ENCODE data around the gene KIF5B.
"Not testable (repeated sequence)": the region's sequence is repeated elsewhere in the genome, so short reads cannot be mapped to it uniquely, and the experiment has no call there.

The KIF5B gene

GRCh38 chr10:32000937-32001336 is 55.3 kb downstream of the KIF5B start:
- no peak overlapping the region for H3K4me3 ChIP-seq (ENCODE audit: control insufficient read depth in 1 of 7, extremely low read depth in 1 of 7, insufficient read depth in 4 of 7, low read depth in 2 of 7, low read length in 6 of 7)
- no peak for DNase-seq
- ChIA-PET POLR2A (no interaction called here), CTCF (interaction anchor here (0.7 to 1.2 kb wide), 2 partner anchors 129 to 138 kb away, joined by 3 to 6 read pairs; no protein-coding TSS in a partner anchor)
- no peaks in the 10 kb centered on the region for H3K4me1 ChIP-seq (ENCODE audit: control extremely low read depth in 1 of 4, control insufficient read depth in 4 of 4, insufficient read depth in 4 of 4, low read length in 3 of 4)
- H3K9me3 ChIP-seq (ENCODE audit: control extremely low read depth in 1 of 5, control insufficient read depth in 4 of 5, insufficient read depth in 2 of 5, low read depth in 1 of 5, low read length in 4 of 5) = no peaks in the 10 kb centered on the region
- 50% methylated on average over 2 of the region's 4 CpGs for WGBS (ENCODE audit: insufficient coverage)
- peaks cover 0 to 4% (median 0%) of the 10 kb centered on the region in 4 experiments for H3K36me3 ChIP-seq (ENCODE audit: control insufficient read depth in 4 of 4, insufficient read depth in 4 of 4, low read length in 3 of 4)
- no peaks in the 10 kb centered on the region for H3K27me3 ChIP-seq (replicated peaks in 2 of 5; ENCODE audit: control insufficient read depth in 4 of 5, insufficient read depth in 5 of 5, low read length in 4 of 5)
- H3K27ac ChIP-seq (ENCODE audit: insufficient read depth in 1 of 2, low read depth in 1 of 2, low read length in 2 of 2, poor library complexity in 1 of 2, severe bottlenecking in 2 of 2) = no peak overlapping the region

GRCh38 chr10:31999836-32000235 is 56.4 kb downstream of the KIF5B start:
- H3K36me3 ChIP-seq (ENCODE audit: control insufficient read depth in 4 of 4, insufficient read depth in 4 of 4, low read length in 3 of 4) = no peaks in the 10 kb centered on the region
- no peak for DNase-seq
- ChIA-PET POLR2A (no interaction called here), CTCF (no interaction called here)
- peaks cover 0 to 2% (median 0%) of the 10 kb centered on the region in 5 experiments for H3K27me3 ChIP-seq (replicated peaks in 2 of 5; ENCODE audit: control insufficient read depth in 4 of 5, insufficient read depth in 5 of 5, low read length in 4 of 5)
- no peaks in the 10 kb centered on the region for H3K4me1 ChIP-seq (ENCODE audit: control extremely low read depth in 1 of 4, control insufficient read depth in 4 of 4, insufficient read depth in 4 of 4, low read length in 3 of 4)
- H3K27ac ChIP-seq (ENCODE audit: insufficient read depth in 1 of 2, low read depth in 1 of 2, low read length in 2 of 2, poor library complexity in 1 of 2, severe bottlenecking in 2 of 2) = no peak overlapping the region
- no peaks in the 10 kb centered on the region for H3K9me3 ChIP-seq (ENCODE audit: control extremely low read depth in 1 of 5, control insufficient read depth in 4 of 5, insufficient read depth in 2 of 5, low read depth in 1 of 5, low read length in 4 of 5)
- no CpG with 5 or more reads among the region's 3 CpGs for WGBS (ENCODE audit: insufficient coverage)
- H3K4me3 ChIP-seq (ENCODE audit: control insufficient read depth in 1 of 7, extremely low read depth in 1 of 7, insufficient read depth in 4 of 7, low read depth in 2 of 7, low read length in 6 of 7) = no peak overlapping the region

- 64% methylated on average over 3 of the region's 3 CpGs for WGBS (ENCODE audit: insufficient coverage)
- Histone ChIP-seq H3K36me3 (ENCODE audit: control insufficient read depth in 4 of 4, insufficient read depth in 4 of 4, low read length in 3 of 4) (no peaks in the 10 kb centered on the region), H3K9me3 (ENCODE audit: control extremely low read depth in 1 of 5, control insufficient read depth in 4 of 5, insufficient read depth in 2 of 5, low read depth in 1 of 5, low read length in 4 of 5) (no peaks in the 10 kb centered on the region), H3K27ac (ENCODE audit: insufficient read depth in 1 of 2, low read depth in 1 of 2, low read length in 2 of 2, poor library complexity in 1 of 2, severe bottlenecking in 2 of 2) (no peak overlapping the region), H3K27me3 (replicated peaks in 2 of 5; ENCODE audit: control insufficient read depth in 4 of 5, insufficient read depth in 5 of 5, low read length in 4 of 5) (peaks cover 0 to 2% (median 0%) of the 10 kb centered on the region in 5 experiments), H3K4me1 (ENCODE audit: control extremely low read depth in 1 of 4, control insufficient read depth in 4 of 4, insufficient read depth in 4 of 4, low read length in 3 of 4) (no peaks in the 10 kb centered on the region), H3K4me3 (ENCODE audit: control insufficient read depth in 1 of 7, extremely low read depth in 1 of 7, insufficient read depth in 4 of 7, low read depth in 2 of 7, low read length in 6 of 7) (no peak overlapping the region)
- POLR2A ChIA-PET = no interaction called here
- DNase-seq = no peak
- CTCF ChIA-PET = interaction anchor here (0.6 to 3.7 kb wide), 4 partner anchors 16 to 256 kb away, joined by 3 to 9 read pairs (median 6); no protein-coding TSS in a partner anchor
Measured at GRCh38 chr10:31999070-31999660, 57.1 kb downstream of the KIF5B start.

GRCh38 chr10:31994926-31995325 is 61.3 kb downstream of the KIF5B start:
- H3K4me3 ChIP-seq (ENCODE audit: control insufficient read depth in 1 of 7, extremely low read depth in 1 of 7, insufficient read depth in 4 of 7, low read depth in 2 of 7, low read length in 6 of 7) = no peak overlapping the region
- H3K9me3 ChIP-seq (ENCODE audit: control extremely low read depth in 1 of 5, control insufficient read depth in 4 of 5, insufficient read depth in 2 of 5, low read depth in 1 of 5, low read length in 4 of 5) = no peaks in the 10 kb centered on the region
- DNase-seq = no peak
- WGBS (ENCODE audit: insufficient coverage) = 67% methylated on average over 3 of the region's 6 CpGs
- CTCF ChIA-PET = interaction anchor here (0.5 to 0.6 kb wide), 2 partner anchors 10 to 21 kb away, joined by 3 read pairs; no protein-coding TSS in a partner anchor
- no peak overlapping the region for H3K27ac ChIP-seq (ENCODE audit: insufficient read depth in 1 of 2, low read depth in 1 of 2, low read length in 2 of 2, poor library complexity in 1 of 2, severe bottlenecking in 2 of 2)
- H3K27me3 ChIP-seq (replicated peaks in 2 of 5; ENCODE audit: control insufficient read depth in 4 of 5, insufficient read depth in 5 of 5, low read length in 4 of 5) = peaks cover 0 to 5% (median 0%) of the 10 kb centered on the region in 5 experiments
- H3K36me3 ChIP-seq (ENCODE audit: control insufficient read depth in 4 of 4, insufficient read depth in 4 of 4, low read length in 3 of 4) = no peaks in the 10 kb centered on the region
- POLR2A ChIA-PET = no interaction called here
- H3K4me1 ChIP-seq (ENCODE audit: control extremely low read depth in 1 of 4, control insufficient read depth in 4 of 4, insufficient read depth in 4 of 4, low read length in 3 of 4) = no peaks in the 10 kb centered on the region

GRCh38 chr10:31990937-31991336 is 65.3 kb downstream of the KIF5B start:
- ChIA-PET CTCF (interaction anchor here (1.1 to 1.2 kb wide), 2 partner anchors 112 to 133 kb away, joined by 3 read pairs; no protein-coding TSS in a partner anchor), POLR2A (no interaction called here)
- DNase-seq = no peak
- no peaks in the 10 kb centered on the region for H3K4me1 ChIP-seq (ENCODE audit: control extremely low read depth in 1 of 4, control insufficient read depth in 4 of 4, insufficient read depth in 4 of 4, low read length in 3 of 4)
- no peak overlapping the region for H3K27ac ChIP-seq (ENCODE audit: insufficient read depth in 1 of 2, low read depth in 1 of 2, low read length in 2 of 2, poor library complexity in 1 of 2, severe bottlenecking in 2 of 2)
- H3K9me3 ChIP-seq (ENCODE audit: control extremely low read depth in 1 of 5, control insufficient read depth in 4 of 5, insufficient read depth in 2 of 5, low read depth in 1 of 5, low read length in 4 of 5) = no peaks in the 10 kb centered on the region
- peaks cover 0 to 5% (median 0%) of the 10 kb centered on the region in 5 experiments for H3K27me3 ChIP-seq (replicated peaks in 2 of 5; ENCODE audit: control insufficient read depth in 4 of 5, insufficient read depth in 5 of 5, low read length in 4 of 5)
- no peaks in the 10 kb centered on the region for H3K36me3 ChIP-seq (ENCODE audit: control insufficient read depth in 4 of 4, insufficient read depth in 4 of 4, low read length in 3 of 4)
- no peak overlapping the region for H3K4me3 ChIP-seq (ENCODE audit: control insufficient read depth in 1 of 7, extremely low read depth in 1 of 7, insufficient read depth in 4 of 7, low read depth in 2 of 7, low read length in 6 of 7)

- CTCF ChIA-PET; DNase-seq; POLR2A ChIA-PET; H3K36me3 ChIP-seq (ENCODE audit: control insufficient read depth in 4 of 4, insufficient read depth in 4 of 4, low read length in 3 of 4); H3K27ac ChIP-seq (ENCODE audit: insufficient read depth in 1 of 2, low read depth in 1 of 2, low read length in 2 of 2, poor library complexity in 1 of 2, severe bottlenecking in 2 of 2); H3K4me1 ChIP-seq (ENCODE audit: control extremely low read depth in 1 of 4, control insufficient read depth in 4 of 4, insufficient read depth in 4 of 4, low read length in 3 of 4); H3K4me3 ChIP-seq (ENCODE audit: control insufficient read depth in 1 of 7, extremely low read depth in 1 of 7, insufficient read depth in 4 of 7, low read depth in 2 of 7, low read length in 6 of 7); H3K9me3 ChIP-seq (ENCODE audit: control extremely low read depth in 1 of 5, control insufficient read depth in 4 of 5, insufficient read depth in 2 of 5, low read depth in 1 of 5, low read length in 4 of 5): not testable (repeated sequence)
- 83% methylated on average over 1 of the region's 1 CpG for WGBS (ENCODE audit: insufficient coverage)
- H3K27me3 ChIP-seq (replicated peaks in 2 of 5; ENCODE audit: control insufficient read depth in 4 of 5, insufficient read depth in 5 of 5, low read length in 4 of 5) = peaks cover 0 to 15% (median 0%) of the 10 kb centered on the region in 5 experiments
Measured at GRCh38 chr10:31987786-31988185, 68.4 kb downstream of the KIF5B start.

- no CpG with 5 or more reads among the region's 2 CpGs for WGBS (ENCODE audit: insufficient coverage)
- H3K9me3 ChIP-seq (ENCODE audit: control extremely low read depth in 1 of 5, control insufficient read depth in 4 of 5, insufficient read depth in 2 of 5, low read depth in 1 of 5, low read length in 4 of 5) = peaks cover 0 to 4% (median 0%) of the 10 kb centered on the region in 5 experiments
- peaks cover 3 to 12% (median 10%) of the 10 kb centered on the region in 4 experiments for H3K4me1 ChIP-seq (ENCODE audit: control extremely low read depth in 1 of 4, control insufficient read depth in 4 of 4, insufficient read depth in 4 of 4, low read length in 3 of 4)
- ChIA-PET CTCF (interaction anchor here (1.8 kb wide), 1 partner anchor 121 kb away, joined by 4 read pairs; no protein-coding TSS in a partner anchor), POLR2A (interaction anchor here (0.6 kb wide), 1 partner anchor 128 kb away, joined by 3 read pairs; no protein-coding TSS in a partner anchor)
- H3K27ac ChIP-seq (ENCODE audit: insufficient read depth in 1 of 2, low read depth in 1 of 2, low read length in 2 of 2, poor library complexity in 1 of 2, severe bottlenecking in 2 of 2) = no peak overlapping the region
- no peak overlapping the region for H3K4me3 ChIP-seq (ENCODE audit: control insufficient read depth in 1 of 7, extremely low read depth in 1 of 7, insufficient read depth in 4 of 7, low read depth in 2 of 7, low read length in 6 of 7)
- no peaks in the 10 kb centered on the region for H3K36me3 ChIP-seq (ENCODE audit: control insufficient read depth in 4 of 4, insufficient read depth in 4 of 4, low read length in 3 of 4)
- peaks cover 0 to 13% (median 0%) of the 10 kb centered on the region in 5 experiments for H3K27me3 ChIP-seq (replicated peaks in 2 of 5; ENCODE audit: control insufficient read depth in 4 of 5, insufficient read depth in 5 of 5, low read length in 4 of 5)
- DNase-seq = no peak
Measured at GRCh38 chr10:31982111-31982510, 74.1 kb downstream of the KIF5B start.

Measured in common myeloid progenitor, CD34-positive (primary cell).